Measurements from ENCODE around the gene SLC16A4.

DNA sequence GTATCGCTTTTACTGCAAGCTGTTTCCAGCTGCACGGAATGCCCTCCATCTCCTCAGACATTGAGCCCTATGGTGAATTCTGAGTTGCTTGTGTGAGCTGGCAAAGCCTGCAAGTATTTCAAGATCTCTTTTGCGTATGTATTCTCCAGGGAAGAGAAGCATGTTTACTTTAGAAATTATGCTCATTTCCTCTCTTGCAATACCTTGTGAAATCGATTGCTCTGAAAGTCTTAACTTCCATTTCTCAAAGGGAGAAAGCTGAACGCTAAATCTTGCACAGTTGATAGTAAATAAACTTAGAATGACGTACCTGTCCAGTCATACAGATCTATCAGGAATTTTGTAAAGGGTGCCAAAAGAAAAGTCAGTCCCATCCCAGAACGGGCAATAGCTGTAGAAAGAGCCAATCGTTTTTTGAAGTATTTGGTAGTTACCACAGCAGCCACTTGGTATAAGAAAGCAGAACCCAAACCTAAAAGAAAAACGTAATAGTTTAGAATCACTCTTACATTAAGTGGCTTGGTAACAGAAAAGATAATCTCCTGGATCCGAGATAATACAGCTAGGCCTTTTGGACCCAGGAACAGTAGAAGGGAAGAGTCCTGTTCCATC lies 10.0 kb downstream of the SLC16A4 start:
- TF ChIP-seq CTCF (conservative IDR thresholded peaks at IDR 0.05; ENCODE audit: low read depth, low read length), result no peak
- no peak for TF ChIP-seq EZH2phosphoT487 (IDR thresholded peaks at IDR 0.05; ENCODE audit: borderline replicate concordance, low read length)
- no peak for TF ChIP-seq EZH2 (IDR thresholded peaks at IDR 0.05; ENCODE audit: low read length, unreplicated experiment)

Measured in PC-3 (cell line).